ENCODE data around the gene DOK5.

DNA sequence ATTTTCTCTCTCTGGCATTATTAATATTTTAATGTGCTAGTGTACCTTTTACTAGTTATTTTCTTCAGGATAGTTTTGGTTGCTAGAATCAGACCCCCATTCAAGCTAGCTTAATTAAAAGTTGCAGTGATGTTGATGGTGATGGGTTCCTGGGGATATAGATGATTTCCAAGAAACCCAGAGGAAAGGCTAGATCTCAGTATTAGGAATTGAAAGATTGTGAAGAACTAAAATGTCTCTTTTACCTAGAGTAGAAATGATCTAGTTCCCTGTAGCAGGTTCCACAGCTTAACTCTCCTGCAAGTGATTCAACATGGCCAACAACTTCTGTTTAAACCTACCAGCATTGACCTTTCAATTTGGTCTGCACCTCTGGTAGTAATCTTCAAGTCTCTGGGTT, 78.6 kb downstream of the DOK5 start:
- TF ChIP-seq TAF1 (IDR thresholded peaks at IDR 0.05; ENCODE audit: low read depth) (no peak), TEAD4 (IDR thresholded peaks at IDR 0.05) (no peak), CEBPB (IDR thresholded peaks at IDR 0.05) (no peak), RAD21 (IDR thresholded peaks at IDR 0.05; ENCODE audit: low read depth) (no peak), FOXM1 (IDR thresholded peaks at IDR 0.05; ENCODE audit: borderline replicate concordance, low read depth) (no peak), EP300 (IDR thresholded peaks at IDR 0.05; ENCODE audit: borderline replicate concordance) (no peak), YY1 (IDR thresholded peaks at IDR 0.05; ENCODE audit: low read depth) (no peak), TCF12 (IDR thresholded peaks at IDR 0.05; ENCODE audit: low read depth) (no peak), EGR1 (IDR thresholded peaks at IDR 0.05) (no peak), ZBTB7A (IDR thresholded peaks at IDR 0.05; ENCODE audit: low read depth) (no peak), CREB1 (IDR thresholded peaks at IDR 0.05; ENCODE audit: low read depth) (no peak)
- TF ChIP-seq, protein P1, sequence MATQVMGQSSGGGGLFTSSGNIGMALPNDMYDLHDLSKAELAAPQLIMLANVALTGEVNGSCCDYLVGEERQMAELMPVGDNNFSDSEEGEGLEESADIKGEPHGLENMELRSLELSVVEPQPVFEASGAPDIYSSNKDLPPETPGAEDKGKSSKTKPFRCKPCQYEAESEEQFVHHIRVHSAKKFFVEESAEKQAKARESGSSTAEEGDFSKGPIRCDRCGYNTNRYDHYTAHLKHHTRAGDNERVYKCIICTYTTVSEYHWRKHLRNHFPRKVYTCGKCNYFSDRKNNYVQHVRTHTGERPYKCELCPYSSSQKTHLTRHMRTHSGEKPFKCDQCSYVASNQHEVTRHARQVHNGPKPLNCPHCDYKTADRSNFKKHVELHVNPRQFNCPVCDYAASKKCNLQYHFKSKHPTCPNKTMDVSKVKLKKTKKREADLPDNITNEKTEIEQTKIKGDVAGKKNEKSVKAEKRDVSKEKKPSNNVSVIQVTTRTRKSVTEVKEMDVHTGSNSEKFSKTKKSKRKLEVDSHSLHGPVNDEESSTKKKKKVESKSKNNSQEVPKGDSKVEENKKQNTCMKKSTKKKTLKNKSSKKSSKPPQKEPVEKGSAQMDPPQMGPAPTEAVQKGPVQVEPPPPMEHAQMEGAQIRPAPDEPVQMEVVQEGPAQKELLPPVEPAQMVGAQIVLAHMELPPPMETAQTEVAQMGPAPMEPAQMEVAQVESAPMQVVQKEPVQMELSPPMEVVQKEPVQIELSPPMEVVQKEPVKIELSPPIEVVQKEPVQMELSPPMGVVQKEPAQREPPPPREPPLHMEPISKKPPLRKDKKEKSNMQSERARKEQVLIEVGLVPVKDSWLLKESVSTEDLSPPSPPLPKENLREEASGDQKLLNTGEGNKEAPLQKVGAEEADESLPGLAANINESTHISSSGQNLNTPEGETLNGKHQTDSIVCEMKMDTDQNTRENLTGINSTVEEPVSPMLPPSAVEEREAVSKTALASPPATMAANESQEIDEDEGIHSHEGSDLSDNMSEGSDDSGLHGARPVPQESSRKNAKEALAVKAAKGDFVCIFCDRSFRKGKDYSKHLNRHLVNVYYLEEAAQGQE (IDR thresholded peaks at IDR 0.05; ENCODE audit: low read depth), result no peak
- TF ChIP-seq, protein P2, sequence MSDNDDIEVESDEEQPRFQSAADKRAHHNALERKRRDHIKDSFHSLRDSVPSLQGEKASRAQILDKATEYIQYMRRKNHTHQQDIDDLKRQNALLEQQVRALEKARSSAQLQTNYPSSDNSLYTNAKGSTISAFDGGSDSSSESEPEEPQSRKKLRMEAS (IDR thresholded peaks at IDR 0.05), result no peak
- TF ChIP-seq, protein P3, sequence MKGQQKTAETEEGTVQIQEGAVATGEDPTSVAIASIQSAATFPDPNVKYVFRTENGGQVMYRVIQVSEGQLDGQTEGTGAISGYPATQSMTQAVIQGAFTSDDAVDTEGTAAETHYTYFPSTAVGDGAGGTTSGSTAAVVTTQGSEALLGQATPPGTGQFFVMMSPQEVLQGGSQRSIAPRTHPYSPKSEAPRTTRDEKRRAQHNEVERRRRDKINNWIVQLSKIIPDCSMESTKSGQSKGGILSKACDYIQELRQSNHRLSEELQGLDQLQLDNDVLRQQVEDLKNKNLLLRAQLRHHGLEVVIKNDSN (IDR thresholded peaks at IDR 0.05), result no peak
